GM19043 (cell line): ENCODE results near the gene SLC8A1.

Source experiments
- ATAC-seq: cut with Tn5 transposase; IDR thresholded peaks from one replicate; pipeline ENCODE4 v1.9.1; 2021; ENCODE audit warnings: low read depth; ENCODE audit not compliant: unreplicated experiment

Gene SLC8A1

GRCh38 chr2:40451918-40452605 lies at the start of gene SLC8A1:
Gene SLC8A1 (minus strand): TSS chr2:40452090.
- ATAC-seq, result no peak

GRCh38 chr2:40499437-40499836 lies 47.5 kb upstream of the SLC8A1 start:
- ATAC-seq, result no peak

GRCh38 chr2:40497251-40497859 lies 45.5 kb upstream of the SLC8A1 start:
- ATAC-seq, result no peak

GRCh38 chr2:40489678-40489960 lies 37.7 kb upstream of the SLC8A1 start:
- no peak for ATAC-seq

- ATAC-seq, result no peak
Observed at GRCh38 chr2:40488927-40489677, 37.2 kb upstream of the SLC8A1 start.

GRCh38 chr2:40488101-40488601 lies 36.3 kb upstream of the SLC8A1 start:
- no peak for ATAC-seq

- ATAC-seq, result no peak
Observed at GRCh38 chr2:40487602-40488001, 35.7 kb upstream of the SLC8A1 start.

- no peak for ATAC-seq
Observed at GRCh38 chr2:40485854-40486253, 34.0 kb upstream of the SLC8A1 start.

- no peak for ATAC-seq
Observed at GRCh38 chr2:40485318-40485717, 33.4 kb upstream of the SLC8A1 start.

- ATAC-seq, result no peak
Observed at GRCh38 chr2:40483549-40484243, 31.8 kb upstream of the SLC8A1 start.

GRCh38 chr2:40480596-40480995 lies 28.7 kb upstream of the SLC8A1 start:
- no peak for ATAC-seq

GRCh38 chr2:40480073-40480472 lies 28.2 kb upstream of the SLC8A1 start:
- no peak for ATAC-seq

- no peak for ATAC-seq
Observed at GRCh38 chr2:40477361-40477760, 25.5 kb upstream of the SLC8A1 start.

GRCh38 chr2:40476436-40476835 lies 24.5 kb upstream of the SLC8A1 start:
- ATAC-seq, result no peak

- no peak for ATAC-seq
Observed at GRCh38 chr2:40474306-40474705, 22.4 kb upstream of the SLC8A1 start.

GRCh38 chr2:40471866-40472265 lies 20.0 kb upstream of the SLC8A1 start:
- ATAC-seq, result no peak

- ATAC-seq, result no peak
Observed at GRCh38 chr2:40470822-40471813, 19.2 kb upstream of the SLC8A1 start.

GRCh38 chr2:40466935-40467572 lies 15.2 kb upstream of the SLC8A1 start:
- no peak for ATAC-seq

GRCh38 chr2:40466332-40466906 lies 14.5 kb upstream of the SLC8A1 start:
- ATAC-seq, result no peak
